ENCODE measurements around the gene ATP6V1E1. TPM values are rescaled to one million over a fixed set of nuclear protein-coding genes. Genes with fewer than 3 reads are reported as not detected.

Gene ATP6V1E1
- total and polyA plus RNA-seq, 7 experiments from 2014 or later = 51.0 to 120 (median 86.5) TPM

DNA sequence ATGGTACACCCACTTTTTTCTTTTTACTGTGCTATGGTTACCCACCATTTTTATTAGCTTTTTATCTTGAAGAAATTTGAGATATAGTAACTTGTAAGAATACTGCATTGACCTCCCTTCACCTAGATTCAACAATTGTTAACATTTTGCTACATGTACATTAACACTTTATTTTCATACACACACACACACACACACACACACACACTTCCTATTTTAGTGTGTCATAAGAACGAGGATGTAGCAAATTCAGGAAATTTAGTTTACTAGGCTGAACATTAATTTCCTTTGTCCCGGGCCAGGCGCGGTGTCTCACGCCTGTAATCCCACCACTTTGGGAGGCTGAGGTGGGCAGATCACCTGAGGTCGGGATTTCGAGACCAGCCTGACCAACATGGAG is 1.1 kb upstream of the ATP6V1E1 start:
- peak overlapping the region in 8 of 10 donors; percentile 40 to 98 (median 92) for H3K4me3 Mint-ChIP-seq
- H3K36me3 Mint-ChIP-seq = no peaks in the 10 kb centered on the region
- no peak overlapping the region for H3K4me3 ChIP-seq (ENCODE audit: low read length)
- H3K4me1 Mint-ChIP-seq = peaks cover 4 to 32% (median 24%) of the 10 kb centered on the region in 7 donors
- H3K9me3 Mint-ChIP-seq = no peaks in the 10 kb centered on the region
- H3K9me3 ChIP-seq (ENCODE audit: control insufficient read depth in 2 of 3, low read length in 3 of 3) = no peaks in the 10 kb centered on the region
- H3K4me1 ChIP-seq (ENCODE audit: control insufficient read depth in 2 of 2, insufficient read depth in 2 of 2, low read length in 2 of 2) = peaks cover 6 to 14% of the 10 kb centered on the region in 2 donors
- no peak for ATAC-seq
- peaks cover 0 to 17% (median 0%) of the 10 kb centered on the region in 3 experiments for H3K36me3 ChIP-seq (ENCODE audit: control insufficient read depth in 2 of 3, insufficient read depth in 3 of 3, low read length in 3 of 3)
- peak overlapping the region; percentile 97 for H3K27ac ChIP-seq (ENCODE audit: low read depth, low read length)
- no peaks in the 10 kb centered on the region for H3K27me3 Mint-ChIP-seq
- no peak for DNase-seq
- CTCF ChIA-PET = no interaction called here
- POLR2A ChIA-PET = interaction anchor here (1.0 kb wide), 1 partner anchor 9 kb away, joined by 8 read pairs; the partner anchor contains the start of gene BCL2L13
- intact Hi-C loops (cut with micrococcal nuclease) = loop anchor here (2.0 to 5.0 kb wide), 3 partner anchors 147 to 543 kb away; partner anchors contain the start of gene HDHD5 (in 1 of the 2)
- H3K27ac Mint-ChIP-seq = peak overlapping the region in 3 of 9 donors; percentile 6 to 93 (median 26)
- no peaks in the 10 kb centered on the region for H3K27me3 ChIP-seq (ENCODE audit: control insufficient read depth in 2 of 2, insufficient read depth in 2 of 2, low read length in 2 of 2)

DNA sequence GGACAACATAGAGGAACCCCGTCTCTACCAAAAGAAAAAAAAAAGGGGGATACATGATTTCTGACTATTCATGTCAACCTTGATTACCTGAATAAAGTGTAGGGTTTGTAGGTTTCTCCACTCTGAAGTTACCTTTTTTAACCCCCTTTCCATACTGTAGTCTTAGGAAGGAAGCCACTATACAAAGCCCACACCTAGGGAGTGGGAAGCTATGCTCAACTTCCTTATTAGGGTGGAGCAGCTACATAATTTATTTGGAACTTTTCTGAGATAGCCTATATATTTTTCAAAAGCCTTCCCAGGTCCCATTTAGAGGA is 582 bp upstream of the ATP6V1E1 start:
- H3K27ac ChIP-seq (ENCODE audit: low read depth, low read length) = peak overlapping the region; percentile 97
- no peaks in the 10 kb centered on the region for H3K36me3 Mint-ChIP-seq
- peaks cover 0 to 17% (median 0%) of the 10 kb centered on the region in 3 experiments for H3K36me3 ChIP-seq (ENCODE audit: control insufficient read depth in 2 of 3, insufficient read depth in 3 of 3, low read length in 3 of 3)
- ATAC-seq = no peak
- no peaks in the 10 kb centered on the region for H3K9me3 Mint-ChIP-seq
- ChIA-PET CTCF (no interaction called here), POLR2A (interaction anchor here (1.0 kb wide), 1 partner anchor 10 kb away, joined by 8 read pairs; the partner anchor contains the start of gene BCL2L13)
- H3K27me3 Mint-ChIP-seq = no peaks in the 10 kb centered on the region
- peak overlapping the region; percentile 100 for H3K4me3 ChIP-seq (ENCODE audit: low read length)
- DNase-seq = no peak
- peaks cover 7 to 14% of the 10 kb centered on the region in 2 donors for H3K4me1 ChIP-seq (ENCODE audit: control insufficient read depth in 2 of 2, insufficient read depth in 2 of 2, low read length in 2 of 2)
- peak overlapping the region; percentile 90 to 99 (median 97) for H3K27ac Mint-ChIP-seq
- no peaks in the 10 kb centered on the region for H3K9me3 ChIP-seq (ENCODE audit: control insufficient read depth in 2 of 3, low read length in 3 of 3)
- peak overlapping the region; percentile 89 to 99 (median 96) for H3K4me3 Mint-ChIP-seq
- peaks cover 7 to 34% (median 26%) of the 10 kb centered on the region in 7 donors for H3K4me1 Mint-ChIP-seq
- H3K27me3 ChIP-seq (ENCODE audit: control insufficient read depth in 2 of 2, insufficient read depth in 2 of 2, low read length in 2 of 2) = no peaks in the 10 kb centered on the region
- intact Hi-C loops (cut with micrococcal nuclease) = loop anchor here (2.0 to 5.0 kb wide), 3 partner anchors 148 to 542 kb away; partner anchors contain the start of gene HDHD5 (in 1 of the 2)

DNA sequence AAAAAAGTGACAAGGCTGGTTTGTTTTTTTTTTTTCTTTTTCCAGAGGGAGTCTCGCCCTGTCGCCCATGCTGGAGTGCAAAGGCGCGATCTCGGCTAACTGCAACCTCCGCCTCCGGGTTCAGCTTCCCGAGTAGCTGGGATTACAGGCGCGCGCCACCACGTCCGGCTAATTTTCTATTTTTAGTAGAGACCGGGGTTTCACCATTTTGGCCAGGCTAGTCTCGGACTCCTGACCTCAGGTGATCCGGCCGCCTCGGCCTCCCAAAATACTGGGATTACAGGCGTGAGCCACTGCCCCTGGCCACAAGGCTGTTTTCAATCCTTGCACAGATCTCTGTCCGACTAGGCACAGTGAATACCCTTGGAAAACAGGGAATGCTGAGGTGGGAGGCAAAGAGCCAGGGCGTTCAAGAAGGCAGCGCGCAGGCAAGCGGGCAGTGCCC is 566 bp downstream of the ATP6V1E1 start:
- Histone ChIP-seq H3K27ac (ENCODE audit: low read depth, low read length) (peak overlapping the region; percentile 97), H3K4me1 (ENCODE audit: control insufficient read depth in 2 of 2, insufficient read depth in 2 of 2, low read length in 2 of 2) (peaks cover 13 to 14% of the 10 kb centered on the region in 2 donors), H3K27me3 (ENCODE audit: control insufficient read depth in 2 of 2, insufficient read depth in 2 of 2, low read length in 2 of 2) (no peaks in the 10 kb centered on the region), H3K9me3 (ENCODE audit: control insufficient read depth in 2 of 3, low read length in 3 of 3) (no peaks in the 10 kb centered on the region), H3K4me3 (ENCODE audit: low read length) (peak overlapping the region; percentile 100), H3K36me3 (ENCODE audit: control insufficient read depth in 2 of 3, insufficient read depth in 3 of 3, low read length in 3 of 3) (peaks cover 0 to 21% (median 2%) of the 10 kb centered on the region in 3 experiments)
- Mint-ChIP-seq H3K27ac (peak overlapping the region; percentile 90 to 99 (median 97)), H3K36me3 (peaks cover 0 to 5% (median 0%) of the 10 kb centered on the region in 5 donors), H3K4me1 (peaks cover 7 to 46% (median 32%) of the 10 kb centered on the region in 7 donors), H3K9me3 (no peaks in the 10 kb centered on the region), H3K27me3 (no peaks in the 10 kb centered on the region), H3K4me3 (peak overlapping the region; percentile 89 to 99 (median 96))
- no peak for ATAC-seq
- intact Hi-C loops (cut with micrococcal nuclease) = loop anchor here (1.0 to 5.0 kb wide), 6 partner anchors 10 to 541 kb away; partner anchors contain the start of genes BCL2L13 (in 2 of the 2), HDHD5 (in 2 of the 2) and PEX26 (in 2 of the 2)
- POLR2A ChIA-PET = interaction anchor here (1.1 kb wide), 1 partner anchor 20 kb away, joined by 3 read pairs; no protein-coding TSS in a partner anchor
- DNase-seq = no peak
- CTCF ChIA-PET = no interaction called here

DNA sequence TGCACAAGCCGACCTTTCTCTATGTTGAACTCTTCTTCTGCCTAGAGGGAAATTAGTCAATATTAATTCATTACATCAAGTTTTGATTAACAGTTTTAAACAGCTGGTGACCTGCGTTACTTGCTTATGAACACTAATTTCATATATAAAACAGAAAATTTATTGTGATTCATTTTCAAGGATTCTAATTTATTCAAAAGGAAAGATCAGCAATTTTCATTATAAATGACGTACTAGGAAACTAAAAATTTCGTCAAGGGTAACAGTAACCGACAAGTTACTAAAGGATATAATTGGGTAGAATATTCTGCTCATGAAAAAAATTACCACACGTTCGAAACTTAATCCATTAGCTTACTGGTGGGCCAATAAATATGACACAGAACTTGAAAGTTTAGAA is 15.3 kb downstream of the ATP6V1E1 start:
- no peak overlapping the region for H3K27ac ChIP-seq (ENCODE audit: low read depth, low read length)
- ChIA-PET POLR2A (no interaction called here), CTCF (no interaction called here)
- no peak overlapping the region for H3K4me3 ChIP-seq (ENCODE audit: low read length)
- Mint-ChIP-seq H3K27me3 (no peaks in the 10 kb centered on the region), H3K36me3 (peaks cover 3 to 27% (median 9%) of the 10 kb centered on the region in 5 donors), H3K9me3 (no peaks in the 10 kb centered on the region), H3K4me3 (no peak overlapping the region), H3K27ac (peak overlapping the region in 1 of 9 donors; percentile 54), H3K4me1 (peaks cover 0 to 20% (median 6%) of the 10 kb centered on the region in 7 donors)
- H3K27me3 ChIP-seq (ENCODE audit: control insufficient read depth in 2 of 2, insufficient read depth in 2 of 2, low read length in 2 of 2) = no peaks in the 10 kb centered on the region
- intact Hi-C loops (cut with micrococcal nuclease) = no loop called here
- H3K36me3 ChIP-seq (ENCODE audit: control insufficient read depth in 2 of 3, insufficient read depth in 3 of 3, low read length in 3 of 3) = peaks cover 18 to 50% (median 28%) of the 10 kb centered on the region in 3 experiments
- DNase-seq = no peak
- no peaks in the 10 kb centered on the region for H3K9me3 ChIP-seq (ENCODE audit: control insufficient read depth in 2 of 3, low read length in 3 of 3)
- no peak for ATAC-seq
- H3K4me1 ChIP-seq (ENCODE audit: control insufficient read depth in 2 of 2, insufficient read depth in 2 of 2, low read length in 2 of 2) = no peaks in the 10 kb centered on the region

DNA sequence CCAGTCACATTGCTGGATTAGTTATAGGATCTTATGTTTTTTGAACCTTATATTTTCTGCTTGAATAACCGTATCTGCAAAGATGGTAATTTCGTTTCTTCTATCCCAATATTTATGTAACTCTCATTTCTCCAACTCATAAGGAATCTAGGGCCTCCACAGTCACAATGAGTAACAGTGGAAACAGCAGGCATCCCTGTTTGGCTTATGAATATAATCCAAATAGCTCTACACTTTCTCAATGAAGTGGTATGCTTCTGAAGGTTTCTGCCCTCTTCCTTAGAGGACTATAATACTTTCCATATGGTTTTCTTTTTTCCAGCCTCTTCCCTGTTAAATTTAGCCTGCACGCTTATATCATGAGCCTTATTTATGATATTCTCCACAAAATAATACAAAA is 16.5 kb downstream of the ATP6V1E1 start:
- H3K4me1 ChIP-seq (ENCODE audit: control insufficient read depth in 2 of 2, insufficient read depth in 2 of 2, low read length in 2 of 2) = no peaks in the 10 kb centered on the region
- no peaks in the 10 kb centered on the region for H3K27me3 ChIP-seq (ENCODE audit: control insufficient read depth in 2 of 2, insufficient read depth in 2 of 2, low read length in 2 of 2)
- ChIA-PET POLR2A (no interaction called here), CTCF (no interaction called here)
- H3K4me3 ChIP-seq (ENCODE audit: low read length) = no peak overlapping the region
- Mint-ChIP-seq H3K4me3 (no peak overlapping the region), H3K36me3 (peaks cover 3 to 23% (median 9%) of the 10 kb centered on the region in 5 donors), H3K4me1 (peaks cover 0 to 20% (median 6%) of the 10 kb centered on the region in 7 donors), H3K27me3 (no peaks in the 10 kb centered on the region), H3K9me3 (no peaks in the 10 kb centered on the region), H3K27ac (peak overlapping the region in 1 of 9 donors; percentile 16)
- H3K9me3 ChIP-seq (ENCODE audit: control insufficient read depth in 2 of 3, low read length in 3 of 3) = no peaks in the 10 kb centered on the region
- peaks cover 18 to 52% (median 32%) of the 10 kb centered on the region in 3 experiments for H3K36me3 ChIP-seq (ENCODE audit: control insufficient read depth in 2 of 3, insufficient read depth in 3 of 3, low read length in 3 of 3)
- intact Hi-C loops (cut with micrococcal nuclease) = no loop called here
- H3K27ac ChIP-seq (ENCODE audit: low read depth, low read length) = no peak overlapping the region
- DNase-seq (no peak), ATAC-seq (no peak)

DNA sequence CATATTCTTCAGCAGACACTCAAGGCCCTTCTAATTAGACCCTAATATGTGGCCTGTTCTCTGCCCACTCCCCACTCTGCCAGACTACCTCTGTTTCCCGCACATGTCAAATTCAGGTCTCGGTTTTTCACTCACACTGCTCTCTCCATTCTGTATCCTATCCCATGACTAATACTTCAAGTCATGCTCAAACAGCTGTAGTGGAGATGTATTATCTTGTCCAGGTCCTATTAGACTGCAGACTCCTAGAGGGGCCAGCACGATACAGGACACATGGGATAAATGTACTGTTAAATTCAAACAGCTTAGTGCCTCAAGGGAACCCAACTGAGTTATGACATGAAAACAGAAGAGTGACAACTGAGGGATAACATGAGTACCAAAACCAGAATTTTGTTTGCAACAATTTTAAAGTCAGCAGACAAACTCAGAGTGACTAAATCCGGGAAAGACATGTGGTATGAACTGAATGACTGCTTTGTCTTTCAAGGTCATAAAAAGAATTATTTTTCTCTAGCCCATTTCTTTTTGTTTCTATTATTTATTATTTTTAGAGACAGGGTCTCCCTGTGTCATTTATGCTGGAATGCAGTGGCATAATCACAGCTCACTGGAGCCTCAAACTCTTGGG is 20.5 kb downstream of the ATP6V1E1 start:
- Histone ChIP-seq H3K36me3 (ENCODE audit: control insufficient read depth in 2 of 3, insufficient read depth in 3 of 3, low read length in 3 of 3) (peaks cover 23 to 63% (median 32%) of the 10 kb centered on the region in 3 experiments), H3K4me1 (ENCODE audit: control insufficient read depth in 2 of 2, insufficient read depth in 2 of 2, low read length in 2 of 2) (no peaks in the 10 kb centered on the region), H3K27me3 (ENCODE audit: control insufficient read depth in 2 of 2, insufficient read depth in 2 of 2, low read length in 2 of 2) (no peaks in the 10 kb centered on the region), H3K9me3 (ENCODE audit: control insufficient read depth in 2 of 3, low read length in 3 of 3) (no peaks in the 10 kb centered on the region), H3K27ac (ENCODE audit: low read depth, low read length) (no peak overlapping the region), H3K4me3 (ENCODE audit: low read length) (no peak overlapping the region)
- Mint-ChIP-seq H3K4me1 (peaks cover 3 to 29% (median 10%) of the 10 kb centered on the region in 7 donors), H3K9me3 (no peaks in the 10 kb centered on the region), H3K27me3 (no peaks in the 10 kb centered on the region), H3K36me3 (peaks cover 3 to 19% (median 9%) of the 10 kb centered on the region in 5 donors), H3K27ac (no peak overlapping the region), H3K4me3 (no peak overlapping the region)
- no peak for DNase-seq
- no peak for ATAC-seq
- ChIA-PET CTCF (interaction anchor here (0.6 kb wide), 1 partner anchor 163 kb away, joined by 6 read pairs; no protein-coding TSS in a partner anchor), POLR2A (interaction anchor here (0.6 kb wide), 1 partner anchor 19 kb away, joined by 3 read pairs; no protein-coding TSS in a partner anchor)
- intact Hi-C loops (cut with micrococcal nuclease) = no loop called here

Measured in naive thymus-derived CD4-positive, alpha-beta T cell (primary cell).